ENCODE measurements around the gene ARID1B. TPM values are rescaled to one million over a fixed set of nuclear protein-coding genes. Genes with fewer than 3 reads are reported as not detected.
A peak's percentile ranks its signal among the peaks of the same experiment; 100 is the strongest.

The ARID1B gene
- total and polyA plus RNA-seq, 2 donors (not counting 1 experiment from before 2014, with no cell fraction given) = 47.2 to 280 TPM

DNA sequence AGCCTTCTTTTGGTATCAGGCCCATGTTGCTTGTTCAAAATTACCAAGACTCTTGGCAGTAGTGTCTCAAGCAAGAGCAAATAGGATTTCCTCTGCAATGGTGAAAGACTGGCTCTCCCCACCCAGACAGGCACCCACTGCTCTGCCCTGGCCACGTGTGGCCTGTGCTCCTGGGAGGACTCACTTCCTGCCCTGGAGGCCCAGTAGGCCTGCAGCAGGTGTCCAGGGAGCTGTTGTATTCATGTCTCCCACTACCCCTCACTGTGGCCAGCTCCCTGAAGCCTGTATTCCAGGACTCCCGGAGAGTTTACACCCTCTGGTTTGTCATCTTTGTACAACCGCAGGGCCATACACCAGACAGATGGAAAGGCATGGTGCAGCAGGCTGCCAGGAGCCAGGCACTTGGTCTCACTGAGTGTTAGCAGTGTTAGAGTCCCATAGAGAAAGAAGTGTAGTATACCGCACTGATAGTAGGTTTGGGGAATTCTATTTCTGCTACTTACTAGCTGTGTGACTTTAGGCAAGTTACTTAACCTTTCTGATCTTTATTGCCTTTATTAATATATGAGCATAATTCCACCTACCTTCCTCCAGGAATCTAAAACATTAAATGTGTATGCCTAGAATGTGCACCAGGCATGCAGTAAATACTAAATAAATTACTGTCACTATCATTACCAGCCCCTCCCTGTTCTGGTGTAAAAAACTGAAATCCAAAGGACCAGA is 386.4 kb downstream of the ARID1B start:
- Histone ChIP-seq H3K9me3 (ENCODE audit: control extremely low read depth in 1 of 3, control insufficient read depth in 2 of 3, insufficient read depth in 1 of 3, low read length in 2 of 3) (no peaks in the 10 kb centered on the region), H3K36me3 (replicated peaks in 1 of 2; ENCODE audit: control extremely low read depth in 1 of 2, control insufficient read depth in 1 of 2, extremely low read depth in 1 of 2, insufficient read depth in 2 of 2, low read length in 1 of 2) (peaks cover 0 to 56% of the 10 kb centered on the region in 2 experiments), H3K27me3 (replicated peaks in 1 of 4; ENCODE audit: control extremely low read depth in 1 of 4, control insufficient read depth in 3 of 4, insufficient read depth in 4 of 4, low read length in 3 of 4) (no peaks in the 10 kb centered on the region), H3K79me2 (ENCODE audit: control insufficient read depth, insufficient read depth, low read length) (peaks cover 2% of the 10 kb centered on the region), H3K4me3 (ENCODE audit: control extremely low read depth in 1 of 5, extremely low read depth in 1 of 5, insufficient read depth in 1 of 5, low read depth in 2 of 5, low read length in 4 of 5) (no peak overlapping the region), H3K27ac (ENCODE audit: low read length in 2 of 2) (no peak overlapping the region), H4K20me1 (ENCODE audit: control insufficient read depth, insufficient read depth, low read length, poor library complexity, severe bottlenecking) (peaks cover 5% of the 10 kb centered on the region), H3K4me2 (replicated peaks; ENCODE audit: low read depth, low read length, poor library complexity, severe bottlenecking) (no peak overlapping the region), H3K4me1 (ENCODE audit: control insufficient read depth in 2 of 2, insufficient read depth in 2 of 2, low read length in 2 of 2) (no peaks in the 10 kb centered on the region), H3K9ac (ENCODE audit: low read length) (no peak overlapping the region), H2AFZ (ENCODE audit: insufficient read depth, low read depth, low read length, poor library complexity, severe bottlenecking) (no peak overlapping the region)
- no peaks in the 10 kb centered on the region for H3K27me3 Mint-ChIP-seq
- POLR2A ChIA-PET = no interaction called here
- ATAC-seq (ENCODE audit: low read depth) = peak; percentile 10
- CTCF ChIA-PET = no interaction called here
- H3K4me3 Mint-ChIP-seq = no peak overlapping the region
- WGBS (ENCODE audit: insufficient coverage) = 90% methylated on average over 3 of the region's 4 CpGs
- TF ChIP-seq EZH2 (IDR thresholded peaks at IDR 0.05; ENCODE audit: borderline replicate concordance, insufficient read depth, low read depth, low read length, poor library complexity, severe bottlenecking) = no peak
- TF ChIP-seq, protein P1, sequence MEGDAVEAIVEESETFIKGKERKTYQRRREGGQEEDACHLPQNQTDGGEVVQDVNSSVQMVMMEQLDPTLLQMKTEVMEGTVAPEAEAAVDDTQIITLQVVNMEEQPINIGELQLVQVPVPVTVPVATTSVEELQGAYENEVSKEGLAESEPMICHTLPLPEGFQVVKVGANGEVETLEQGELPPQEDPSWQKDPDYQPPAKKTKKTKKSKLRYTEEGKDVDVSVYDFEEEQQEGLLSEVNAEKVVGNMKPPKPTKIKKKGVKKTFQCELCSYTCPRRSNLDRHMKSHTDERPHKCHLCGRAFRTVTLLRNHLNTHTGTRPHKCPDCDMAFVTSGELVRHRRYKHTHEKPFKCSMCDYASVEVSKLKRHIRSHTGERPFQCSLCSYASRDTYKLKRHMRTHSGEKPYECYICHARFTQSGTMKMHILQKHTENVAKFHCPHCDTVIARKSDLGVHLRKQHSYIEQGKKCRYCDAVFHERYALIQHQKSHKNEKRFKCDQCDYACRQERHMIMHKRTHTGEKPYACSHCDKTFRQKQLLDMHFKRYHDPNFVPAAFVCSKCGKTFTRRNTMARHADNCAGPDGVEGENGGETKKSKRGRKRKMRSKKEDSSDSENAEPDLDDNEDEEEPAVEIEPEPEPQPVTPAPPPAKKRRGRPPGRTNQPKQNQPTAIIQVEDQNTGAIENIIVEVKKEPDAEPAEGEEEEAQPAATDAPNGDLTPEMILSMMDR (IDR thresholded peaks at IDR 0.05) = no peak
- intact Hi-C loops (cut with micrococcal nuclease) = no loop called here
- no peak for DNase-seq
- H3K9me3 Mint-ChIP-seq (ENCODE audit: insufficient read depth) = no peaks in the 10 kb centered on the region
- H3K4me1 Mint-ChIP-seq = no peaks in the 10 kb centered on the region
- H3K27ac Mint-ChIP-seq = no peak overlapping the region

DNA sequence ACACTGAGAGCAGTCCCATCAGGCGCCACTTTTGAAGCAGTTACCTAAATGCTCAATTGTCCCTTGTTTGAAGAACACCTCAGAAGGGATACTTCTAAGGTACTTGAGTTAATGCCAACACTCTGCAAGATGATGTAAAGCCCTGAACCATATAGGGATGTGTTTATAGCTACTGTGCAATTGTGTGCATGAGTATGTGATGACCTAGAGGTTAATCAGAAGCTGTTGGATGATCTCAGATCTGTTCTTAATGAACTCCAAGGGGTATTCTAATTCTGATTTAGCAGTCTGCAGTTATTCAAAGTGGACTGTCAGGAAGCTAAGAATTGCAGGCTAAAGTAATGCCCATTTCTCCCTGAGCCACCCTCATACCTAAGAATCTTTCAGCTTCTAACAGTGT is 387.8 kb downstream of the ARID1B start:
- no peaks in the 10 kb centered on the region for H3K27me3 Mint-ChIP-seq
- no peaks in the 10 kb centered on the region for H3K9me3 ChIP-seq (ENCODE audit: control extremely low read depth in 1 of 3, control insufficient read depth in 2 of 3, insufficient read depth in 1 of 3, low read length in 2 of 3)
- H3K4me2 ChIP-seq (replicated peaks; ENCODE audit: low read depth, low read length, poor library complexity, severe bottlenecking) = no peak overlapping the region
- H3K4me3 Mint-ChIP-seq = no peak overlapping the region
- H3K79me2 ChIP-seq (ENCODE audit: control insufficient read depth, insufficient read depth, low read length) = peaks cover 2% of the 10 kb centered on the region
- no peak overlapping the region for H3K27ac ChIP-seq (ENCODE audit: low read length in 2 of 2)
- no peaks in the 10 kb centered on the region for H3K4me1 Mint-ChIP-seq
- DNase-seq = no peak
- H3K4me1 ChIP-seq (ENCODE audit: control insufficient read depth in 2 of 2, insufficient read depth in 2 of 2, low read length in 2 of 2) = no peaks in the 10 kb centered on the region
- H3K27ac Mint-ChIP-seq = no peak overlapping the region
- ChIA-PET POLR2A (no interaction called here), CTCF (interaction anchor here (0.9 to 1.5 kb wide), 2 partner anchors 19 to 22 kb away, joined by 3 read pairs; no protein-coding TSS in a partner anchor)
- intact Hi-C loops (cut with micrococcal nuclease) = no loop called here
- H2AFZ ChIP-seq (ENCODE audit: insufficient read depth, low read depth, low read length, poor library complexity, severe bottlenecking) = no peak overlapping the region
- TF ChIP-seq, protein P1 (IDR thresholded peaks at IDR 0.05) = no peak
- TF ChIP-seq EZH2 (IDR thresholded peaks at IDR 0.05; ENCODE audit: borderline replicate concordance, insufficient read depth, low read depth, low read length, poor library complexity, severe bottlenecking) = no peak
- H3K36me3 ChIP-seq (replicated peaks in 1 of 2; ENCODE audit: control extremely low read depth in 1 of 2, control insufficient read depth in 1 of 2, extremely low read depth in 1 of 2, insufficient read depth in 2 of 2, low read length in 1 of 2) = peaks cover 0 to 61% of the 10 kb centered on the region in 2 experiments
- H3K9ac ChIP-seq (ENCODE audit: low read length) = no peak overlapping the region
- no peaks in the 10 kb centered on the region for H3K27me3 ChIP-seq (replicated peaks in 1 of 4; ENCODE audit: control extremely low read depth in 1 of 4, control insufficient read depth in 3 of 4, insufficient read depth in 4 of 4, low read length in 3 of 4)
- peaks cover 10% of the 10 kb centered on the region for H4K20me1 ChIP-seq (ENCODE audit: control insufficient read depth, insufficient read depth, low read length, poor library complexity, severe bottlenecking)
- ATAC-seq (ENCODE audit: low read depth) = no peak
- H3K9me3 Mint-ChIP-seq (ENCODE audit: insufficient read depth) = no peaks in the 10 kb centered on the region
- 100% methylated on average over 1 of the region's 1 CpG for WGBS (ENCODE audit: insufficient coverage)
- no peak overlapping the region for H3K4me3 ChIP-seq (ENCODE audit: control extremely low read depth in 1 of 5, extremely low read depth in 1 of 5, insufficient read depth in 1 of 5, low read depth in 2 of 5, low read length in 4 of 5)
